Thyroid gland (tissue), 4 donors: ENCODE results near the gene MAP2K5. TPM values are rescaled to one million over a fixed set of nuclear protein-coding genes. Genes with fewer than 3 reads are reported as not detected.

Experiments
- DNase-seq, 2 donors: peaks; one replicate each; pipeline ENCODE4 v3.0.0-alpha.2; 2019
- H3K27ac ChIP-seq, 3 donors: fragments of 200-600 bp; sonication (generic); 1 replicate in 2 of 3; 2 replicates in 1 of 3; pipeline ENCODE4 v1.5.1; 2016 to 2019; ENCODE audit warnings: mild to moderate bottlenecking in 1 of 3, moderate library complexity in 1 of 3
- H3K27me3 ChIP-seq: fragments of 200-600 bp; sonication (generic); one replicate; pipeline ENCODE4 v1.5.1; 2019
- H3K36me3 ChIP-seq, 2 donors: fragments of 200-600 bp; sonication (generic); one replicate each; pipeline ENCODE4 v1.5.1; 2016 to 2019
- H3K4me1 ChIP-seq, 2 donors: fragments of 200-600 bp; sonication (generic); one replicate each; pipeline ENCODE4 v1.5.1; 2017 to 2019
- H3K4me3 ChIP-seq, 3 donors: fragments of 200-600 bp; sonication (generic); replicated peaks in 1 of 3; 1 replicate in 2 of 3; 2 replicates in 1 of 3; pipeline ENCODE4 v1.5.1; 2016; ENCODE audit warnings: mild to moderate bottlenecking in 1 of 3
- H3K9me3 ChIP-seq: fragments of 200-600 bp; sonication (generic); one replicate; pipeline ENCODE4 v1.5.1; 2017
- POLR2A ChIP-seq, 2 donors: fragments of 450-650 bp; IDR thresholded peaks; one replicate each; pipeline ENCODE4 v1.6.1; 2017; ENCODE audit warnings: antibody characterized with exemption in 2 of 2, mild to moderate bottlenecking in 2 of 2, moderate library complexity in 1 of 2
- WGBS, 2 donors: methylation state at CpG; one replicate each; pipeline ENCODE4 v1.1.5; 2017; 5-methylcytosine and 5-hydroxymethylcytosine counted together
- intact Hi-C: fragments of 100-400 bp; cut with DNase I; formaldehyde crosslinking; loops from one replicate; pipeline ENCODE4 v1.15.1; 2023
- total RNA-seq, 4 donors: library from RNA; depleted of rRNA; stranded (reverse); fragments of >200 nt; gene quantifications; one replicate each; pipeline ENCODE4 v1.2.3, GENCODE V29; 2016
- TF ChIP-seq, protein P1 (sequence below), 6 experiments: fragments of 200-600 bp in 3 of 6; fragments of 450-650 bp in 3 of 6; sonication (generic) in 3 of 6; IDR thresholded peaks; one replicate each; pipeline ENCODE4 v1.5.1; 2016 to 2019; ENCODE audit warnings: antibody characterized with exemption in 6 of 6, mild to moderate bottlenecking in 2 of 6, inconsistent platforms in 1 of 6, moderate library complexity in 1 of 6

MAP2K5 gene
- total RNA-seq, 4 donors from 2014 or later, result 10.2 to 32.1 (median 15.9) TPM

DNA sequence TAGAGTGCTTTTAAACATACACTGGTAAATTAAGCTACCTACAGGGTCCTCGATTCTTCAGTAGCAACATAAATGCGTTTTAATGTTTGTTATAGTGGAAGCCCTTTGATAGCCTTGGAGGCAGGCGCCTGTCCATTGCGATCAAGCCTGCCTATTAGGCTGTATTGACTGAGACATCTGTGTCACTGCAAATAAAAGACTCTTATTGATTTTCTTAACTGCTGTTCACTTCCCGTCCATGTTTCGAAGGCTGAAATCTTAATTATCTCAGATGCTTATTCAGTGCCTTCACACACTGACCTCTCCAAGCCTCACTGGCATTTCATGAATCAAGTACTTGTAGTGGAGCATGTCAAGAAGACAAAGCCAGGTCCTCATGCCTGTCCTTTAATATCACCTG is 51.1 kb downstream of the MAP2K5 start:
- 96% methylated on average over 6 of the region's 6 CpGs for WGBS, 2 donors
- H3K9me3 ChIP-seq, result no peaks in the 10 kb centered on the region
- no peaks in the 10 kb centered on the region for H3K4me1 ChIP-seq
- TF ChIP-seq, protein P1, sequence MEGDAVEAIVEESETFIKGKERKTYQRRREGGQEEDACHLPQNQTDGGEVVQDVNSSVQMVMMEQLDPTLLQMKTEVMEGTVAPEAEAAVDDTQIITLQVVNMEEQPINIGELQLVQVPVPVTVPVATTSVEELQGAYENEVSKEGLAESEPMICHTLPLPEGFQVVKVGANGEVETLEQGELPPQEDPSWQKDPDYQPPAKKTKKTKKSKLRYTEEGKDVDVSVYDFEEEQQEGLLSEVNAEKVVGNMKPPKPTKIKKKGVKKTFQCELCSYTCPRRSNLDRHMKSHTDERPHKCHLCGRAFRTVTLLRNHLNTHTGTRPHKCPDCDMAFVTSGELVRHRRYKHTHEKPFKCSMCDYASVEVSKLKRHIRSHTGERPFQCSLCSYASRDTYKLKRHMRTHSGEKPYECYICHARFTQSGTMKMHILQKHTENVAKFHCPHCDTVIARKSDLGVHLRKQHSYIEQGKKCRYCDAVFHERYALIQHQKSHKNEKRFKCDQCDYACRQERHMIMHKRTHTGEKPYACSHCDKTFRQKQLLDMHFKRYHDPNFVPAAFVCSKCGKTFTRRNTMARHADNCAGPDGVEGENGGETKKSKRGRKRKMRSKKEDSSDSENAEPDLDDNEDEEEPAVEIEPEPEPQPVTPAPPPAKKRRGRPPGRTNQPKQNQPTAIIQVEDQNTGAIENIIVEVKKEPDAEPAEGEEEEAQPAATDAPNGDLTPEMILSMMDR (IDR thresholded peaks at IDR 0.05), result no peak
- TF ChIP-seq POLR2A (IDR thresholded peaks at IDR 0.05), result no peak
- H3K4me3 ChIP-seq, result no peak overlapping the region
- no peak overlapping the region for H3K27ac ChIP-seq
- intact Hi-C loops, result no loop called here
- H3K27me3 ChIP-seq, result no peaks in the 10 kb centered on the region
- H3K36me3 ChIP-seq, result no peaks in the 10 kb centered on the region
- DNase-seq, result no peak

DNA sequence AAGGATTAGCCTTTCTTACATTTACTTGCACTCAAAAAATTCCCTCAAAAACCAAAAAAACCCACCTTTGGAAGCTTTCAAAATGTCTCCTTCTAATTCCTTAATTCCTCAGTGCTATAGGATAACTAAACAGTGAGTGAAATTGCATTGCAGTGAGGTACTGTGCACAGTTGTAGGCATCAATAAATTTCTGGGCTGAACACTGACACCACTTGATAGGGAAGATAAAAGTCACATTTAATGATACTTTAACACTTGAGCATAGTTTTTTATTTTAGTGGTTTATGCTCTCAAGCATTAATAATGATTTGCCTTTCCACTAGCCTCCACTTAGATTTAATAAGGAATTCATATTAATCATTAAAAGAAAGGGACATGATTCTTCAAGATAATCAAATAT is 52.3 kb downstream of the MAP2K5 start:
- DNase-seq, result no peak
- intact Hi-C loops, result no loop called here
- no peaks in the 10 kb centered on the region for H3K4me1 ChIP-seq
- no peak overlapping the region for H3K27ac ChIP-seq
- no peaks in the 10 kb centered on the region for H3K36me3 ChIP-seq
- no peaks in the 10 kb centered on the region for H3K9me3 ChIP-seq
- H3K27me3 ChIP-seq, result no peaks in the 10 kb centered on the region
- H3K4me3 ChIP-seq, result no peak overlapping the region
- TF ChIP-seq, protein P1 (IDR thresholded peaks at IDR 0.05), result no peak
- no peak for TF ChIP-seq POLR2A (IDR thresholded peaks at IDR 0.05)

DNA sequence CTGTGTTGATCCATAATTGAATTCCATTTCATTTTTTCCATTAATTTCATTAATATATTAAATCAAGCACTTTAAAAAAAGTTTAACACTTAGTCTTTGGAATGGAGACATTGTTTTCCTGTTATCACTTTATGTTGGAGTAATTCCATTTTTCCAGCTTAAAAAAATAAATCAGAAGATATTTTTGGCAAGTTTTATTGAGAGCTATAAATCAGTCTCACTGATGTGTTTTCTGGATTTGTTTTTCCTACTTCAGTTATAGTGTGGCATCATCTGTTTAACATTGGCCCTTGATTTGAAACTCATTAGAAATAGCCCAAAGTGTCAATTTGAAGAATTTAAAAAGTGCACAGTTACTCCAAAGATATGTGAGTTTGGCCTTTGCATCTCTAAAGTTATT is 53.1 kb downstream of the MAP2K5 start:
- Histone ChIP-seq H3K9me3 (no peaks in the 10 kb centered on the region), H3K4me1 (no peaks in the 10 kb centered on the region), H3K27ac (no peak overlapping the region), H3K27me3 (no peaks in the 10 kb centered on the region), H3K4me3 (no peak overlapping the region), H3K36me3 (no peaks in the 10 kb centered on the region)
- intact Hi-C loops, result no loop called here
- TF ChIP-seq, protein P1 (IDR thresholded peaks at IDR 0.05), result no peak
- DNase-seq, result no peak

DNA sequence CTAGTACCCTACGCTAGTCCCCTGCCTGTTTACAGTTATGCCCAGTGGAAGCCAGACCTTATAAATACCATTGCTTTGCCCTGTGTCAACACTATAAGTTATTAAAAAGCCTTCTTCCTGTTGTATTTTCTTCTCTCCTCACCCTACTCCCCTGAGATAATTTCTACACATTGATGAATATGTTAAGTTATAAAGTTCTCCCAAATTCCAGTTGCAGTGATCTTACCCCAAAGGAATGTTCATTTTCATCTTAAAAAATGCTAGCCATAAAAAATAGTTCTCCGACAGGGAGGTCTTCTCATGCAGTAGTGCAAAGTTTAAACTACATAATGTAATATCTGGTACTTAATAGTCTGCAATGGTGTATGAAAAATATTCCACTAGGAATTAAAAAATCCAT is 58.6 kb downstream of the MAP2K5 start:
- H3K4me1 ChIP-seq, result no peaks in the 10 kb centered on the region
- H3K27ac ChIP-seq, result no peak overlapping the region
- intact Hi-C loops, result no loop called here
- DNase-seq, result no peak
- H3K4me3 ChIP-seq, result no peak overlapping the region
- TF ChIP-seq, protein P1 (IDR thresholded peaks at IDR 0.05), result no peak
- no peak for TF ChIP-seq POLR2A (IDR thresholded peaks at IDR 0.05)
- no peaks in the 10 kb centered on the region for H3K36me3 ChIP-seq
- no peaks in the 10 kb centered on the region for H3K9me3 ChIP-seq
- WGBS, 2 donors, result 95 to 97% methylated on average over 2 of the region's 2 CpGs
- no peaks in the 10 kb centered on the region for H3K27me3 ChIP-seq

DNA sequence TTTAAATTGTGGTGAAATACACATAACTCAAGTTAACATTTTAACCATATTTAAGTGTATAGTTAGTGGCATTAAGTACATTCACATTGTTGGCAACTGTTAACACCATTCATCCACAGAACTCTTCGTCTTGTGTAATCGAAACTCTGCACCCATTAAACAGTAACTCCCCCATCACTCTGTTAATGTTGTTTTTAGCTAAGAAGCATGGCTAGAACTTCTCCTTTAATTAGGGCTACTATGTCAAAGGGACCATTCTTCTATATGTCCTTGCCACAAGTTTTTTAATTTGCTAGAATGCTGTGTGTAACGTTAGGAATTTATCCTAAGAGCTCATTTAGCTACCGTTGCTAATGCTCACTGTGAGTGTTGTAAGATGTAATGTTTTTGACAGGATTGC is 60.6 kb downstream of the MAP2K5 start:
- no peaks in the 10 kb centered on the region for H3K9me3 ChIP-seq
- WGBS, 2 donors, result 93 to 95% methylated on average over 4 of the region's 4 CpGs
- DNase-seq, result no peak
- TF ChIP-seq, protein P1 (IDR thresholded peaks at IDR 0.05), result no peak
- TF ChIP-seq POLR2A (IDR thresholded peaks at IDR 0.05), result no peak
- H3K27me3 ChIP-seq, result no peaks in the 10 kb centered on the region
- intact Hi-C loops, result no loop called here
- H3K36me3 ChIP-seq, result no peaks in the 10 kb centered on the region
- no peak overlapping the region for H3K27ac ChIP-seq
- no peak overlapping the region for H3K4me3 ChIP-seq
- H3K4me1 ChIP-seq, result no peaks in the 10 kb centered on the region
